Activated CD4-positive, alpha-beta T cell treated with anti-CD3 and anti-CD28 coated beads, Interleukin-10, Interleukin-2, amounts not matched to agents 100 ng/mL and 50 ng/mL, durations not matched to agents 16 hours and 8 hours (primary cell): ENCODE results near the gene CASP7.

Experiments used
- DNase-seq: peaks from one replicate; pipeline ENCODE4 v3.0.0-alpha.2; 2020

CASP7 gene

GRCh38 chr10:113666682-113667252, 12.9 kb upstream of the CASP7 start:
- DNase-seq: peak; percentile 74

- DNase-seq: peak; percentile 32
These were observed 739 bp downstream of the CASP7 start for GRCh38 chr10:113680190-113681111.

DNA sequence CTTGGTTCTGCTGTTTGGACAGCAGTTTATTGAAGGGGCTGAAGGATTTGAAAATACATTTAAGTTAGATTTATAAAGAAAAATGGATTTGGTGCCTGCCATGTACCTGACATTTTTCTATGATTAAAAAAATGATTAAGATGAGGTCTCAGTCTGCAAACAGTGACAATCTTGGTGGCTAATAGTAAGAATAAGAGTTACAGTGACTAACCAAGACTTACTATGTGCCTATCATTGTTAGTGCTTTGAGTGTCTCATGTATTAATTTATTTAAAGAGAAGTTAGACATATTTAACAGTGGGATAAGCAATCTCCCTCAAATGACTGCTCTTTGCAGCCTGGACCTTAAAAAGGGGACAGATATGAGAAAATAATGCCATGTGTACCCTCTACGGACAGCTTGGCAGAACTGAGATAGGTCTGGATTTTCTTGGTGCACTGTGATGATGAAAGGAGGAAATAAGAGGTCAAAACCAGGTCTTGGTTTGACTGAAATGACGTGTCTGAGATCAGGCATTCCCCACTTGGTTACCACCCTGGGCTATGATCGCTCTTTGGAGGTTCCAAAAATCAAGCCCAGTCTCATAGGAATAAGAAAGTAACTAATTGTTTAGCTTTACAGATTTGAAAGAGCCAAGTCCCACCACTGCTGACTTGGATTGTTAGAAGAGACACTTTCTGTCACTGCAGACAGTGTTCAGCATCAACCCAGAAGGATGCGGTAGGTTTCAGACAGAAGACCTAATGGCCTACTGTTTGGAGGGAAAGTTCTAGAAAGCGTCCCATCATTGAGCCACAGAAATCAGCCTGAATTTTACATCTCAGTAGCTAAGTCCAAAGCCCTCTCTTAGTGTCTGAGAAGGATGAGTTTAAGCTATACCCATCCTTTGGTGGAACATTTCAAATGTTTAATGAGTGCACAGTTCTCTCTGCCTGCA, 2.1 kb downstream of the CASP7 start:
- DNase-seq: peak; percentile 72

DNA sequence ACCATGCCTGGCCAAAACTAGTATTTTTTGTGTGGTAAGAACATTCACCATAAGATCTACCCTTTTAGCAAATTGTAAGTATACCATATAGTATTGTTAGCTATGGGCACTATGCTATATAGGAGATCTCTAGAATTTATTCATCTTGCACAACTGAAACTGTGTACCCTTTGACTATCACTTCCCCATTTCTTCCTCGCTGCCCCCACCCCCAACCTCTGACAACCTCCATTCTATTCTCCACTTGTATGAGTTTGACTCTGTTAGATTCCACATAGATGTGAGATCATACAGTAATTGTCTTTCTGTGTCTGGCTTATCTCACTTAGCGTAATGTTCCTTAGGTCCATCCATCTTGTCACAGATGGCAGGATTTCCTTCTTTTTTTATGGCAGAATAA, 3.6 kb downstream of the CASP7 start:
- DNase-seq: no peak

- DNase-seq: no peak
These were observed 6.3 kb downstream of the CASP7 start for GRCh38 chr10:113686028-113686427.

DNA sequence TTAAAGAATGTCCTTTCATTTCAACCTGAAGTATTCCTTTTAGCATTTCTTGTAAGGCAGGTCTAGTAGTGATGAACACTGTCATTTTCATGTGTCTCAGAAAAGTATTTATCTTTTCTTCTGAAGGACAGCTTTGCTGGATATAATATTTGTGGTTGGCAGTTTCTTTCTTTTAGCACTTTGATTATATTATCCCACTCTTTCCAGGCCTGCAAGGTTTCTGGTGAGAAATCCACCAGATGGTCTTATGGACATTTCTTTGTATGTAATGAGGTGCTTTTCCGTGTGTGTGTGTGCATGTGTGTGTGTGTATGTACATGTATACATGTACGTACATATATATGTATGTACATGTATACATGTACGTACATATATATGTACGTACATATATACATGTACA, 7.3 kb downstream of the CASP7 start:
- DNase-seq: no peak

DNA sequence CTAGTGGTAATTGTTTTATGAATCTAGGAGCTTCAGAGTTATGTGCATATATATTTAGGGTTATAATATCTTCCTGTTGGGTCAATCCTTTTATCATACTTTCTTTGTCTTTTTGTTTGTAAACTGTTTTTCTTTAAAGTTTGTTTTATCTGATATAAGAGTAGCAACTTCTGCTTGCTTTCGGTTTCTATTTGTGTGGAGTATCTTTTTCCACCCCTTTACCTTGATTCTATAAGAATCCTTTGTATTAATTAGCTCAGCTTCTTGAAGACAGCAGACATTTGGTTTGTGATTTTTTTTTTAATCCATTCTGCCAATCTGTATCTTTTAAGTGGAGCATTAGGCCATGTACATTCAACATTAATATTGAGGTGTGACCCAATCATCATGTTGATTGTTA, 9.3 kb downstream of the CASP7 start:
- DNase-seq: no peak

DNA sequence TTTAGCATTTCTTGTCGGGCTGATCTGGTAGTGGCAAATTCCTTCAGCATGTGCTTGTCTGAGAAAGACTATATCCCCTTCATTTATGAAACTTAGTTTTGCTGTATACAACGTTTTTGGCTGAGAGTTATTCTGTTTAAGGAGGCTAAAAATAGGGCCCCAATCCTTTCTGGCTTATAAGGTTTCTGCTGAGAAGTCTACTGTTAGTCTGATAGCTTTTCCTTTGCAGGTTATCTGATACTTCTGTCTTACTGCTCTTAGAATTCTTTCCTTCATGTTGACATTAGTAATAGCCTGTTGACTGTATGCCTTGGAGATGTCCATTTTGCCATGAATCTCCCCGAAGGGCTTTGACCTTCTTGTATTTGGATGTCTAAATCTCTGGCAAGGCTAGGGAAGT, 9.9 kb downstream of the CASP7 start:
- DNase-seq: no peak

DNA sequence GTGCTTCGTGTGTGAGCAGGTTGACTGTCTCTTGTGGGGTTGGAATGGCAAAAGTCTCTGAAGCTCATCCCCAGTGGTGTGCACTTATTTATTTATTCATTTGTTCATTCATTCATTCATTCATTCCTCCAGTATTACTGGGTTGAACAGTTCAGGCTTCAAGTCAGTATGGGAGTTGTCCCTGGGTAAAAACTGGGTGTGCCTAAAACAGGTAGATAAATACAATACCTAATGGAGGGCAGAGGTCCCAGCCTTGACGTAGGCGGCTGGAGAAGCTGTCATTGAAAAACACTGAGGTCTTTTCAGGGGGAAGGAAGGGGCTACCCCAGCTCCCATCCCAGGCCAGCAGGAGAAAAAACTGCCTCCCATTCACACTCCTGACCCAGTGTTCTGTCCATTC, 11.0 kb downstream of the CASP7 start:
- no peak for DNase-seq

DNA sequence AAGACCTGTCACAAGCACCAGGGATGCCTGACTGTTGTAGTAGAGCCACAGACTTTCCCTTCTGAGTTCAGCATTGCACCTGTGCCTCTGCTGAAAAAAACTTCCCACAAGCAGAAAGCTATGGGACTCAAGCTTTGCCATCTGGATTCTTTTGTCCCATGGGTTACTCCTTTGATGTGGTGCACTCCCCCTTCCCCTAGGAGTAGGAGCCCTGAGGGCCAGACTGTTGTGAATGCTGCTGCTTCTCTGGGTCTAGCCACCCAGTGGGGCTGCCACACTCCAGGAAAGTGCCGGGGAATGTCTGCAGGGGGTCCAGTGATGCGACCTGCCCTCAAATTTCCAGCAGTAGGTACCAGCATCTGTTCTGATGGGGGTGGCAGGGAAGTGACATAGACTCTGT, 11.7 kb downstream of the CASP7 start:
- DNase-seq: no peak

GRCh38 chr10:113692271-113692670, 12.6 kb downstream of the CASP7 start:
- no peak for DNase-seq

GRCh38 chr10:113693348-113693747, 13.6 kb downstream of the CASP7 start:
- no peak for DNase-seq

DNA sequence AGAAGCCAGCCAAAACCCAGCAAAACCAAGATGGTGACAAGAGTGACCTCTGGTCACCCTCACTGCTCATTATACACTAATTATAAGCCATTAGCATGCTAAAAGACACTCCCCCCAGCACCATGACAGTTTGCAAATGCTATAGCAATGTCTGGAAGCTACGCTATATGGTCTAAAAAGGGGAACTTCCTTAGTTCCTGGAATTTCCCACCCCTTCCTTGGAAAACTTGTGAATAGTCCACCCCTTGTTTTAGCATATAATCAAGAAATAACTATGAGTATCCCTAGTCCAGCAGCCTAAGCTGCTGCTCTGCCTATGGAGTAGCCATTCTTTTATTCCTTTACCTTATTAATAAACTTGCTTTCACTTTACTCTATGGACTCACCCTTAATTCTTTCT, 16.0 kb downstream of the CASP7 start:
- DNase-seq: no peak

DNA sequence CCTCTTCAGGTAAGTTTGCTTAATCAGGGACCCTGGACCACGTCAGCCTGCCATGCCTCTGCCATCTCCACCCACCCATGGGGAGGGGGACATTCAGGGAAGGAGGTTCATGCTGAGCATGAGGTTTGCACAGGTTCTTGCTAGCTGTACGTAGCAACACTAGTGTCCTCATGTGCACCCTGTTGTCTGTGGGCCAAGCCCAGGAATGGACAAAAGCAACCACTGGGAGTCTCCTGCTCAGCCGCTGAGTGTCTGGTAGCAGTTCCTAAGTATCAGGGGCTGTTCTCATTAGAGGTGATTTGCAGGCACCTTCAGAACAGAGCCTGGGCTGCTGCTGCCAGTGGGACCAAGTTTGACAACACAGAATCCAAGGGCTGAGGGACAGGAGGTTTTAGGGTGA, 17.9 kb downstream of the CASP7 start:
- no peak for DNase-seq

GRCh38 chr10:113704637-113705343, 25.1 kb downstream of the CASP7 start:
- DNase-seq: peak; percentile 30

DNA sequence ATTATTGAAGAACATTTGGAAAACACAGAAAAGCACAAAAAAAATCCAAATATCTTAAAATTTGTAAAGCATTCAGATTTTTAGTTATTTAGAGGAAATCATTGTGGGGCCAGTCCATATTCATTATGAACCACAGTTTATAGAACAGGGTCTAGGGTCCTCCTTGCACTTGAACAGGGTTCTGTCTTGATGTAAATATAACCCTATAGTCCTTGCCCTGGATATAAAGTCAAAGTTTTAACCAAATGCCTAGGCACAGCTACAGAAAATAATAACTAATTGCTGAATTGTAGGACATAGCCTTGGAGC, 25.6 kb downstream of the CASP7 start:
- DNase-seq: no peak

DNA sequence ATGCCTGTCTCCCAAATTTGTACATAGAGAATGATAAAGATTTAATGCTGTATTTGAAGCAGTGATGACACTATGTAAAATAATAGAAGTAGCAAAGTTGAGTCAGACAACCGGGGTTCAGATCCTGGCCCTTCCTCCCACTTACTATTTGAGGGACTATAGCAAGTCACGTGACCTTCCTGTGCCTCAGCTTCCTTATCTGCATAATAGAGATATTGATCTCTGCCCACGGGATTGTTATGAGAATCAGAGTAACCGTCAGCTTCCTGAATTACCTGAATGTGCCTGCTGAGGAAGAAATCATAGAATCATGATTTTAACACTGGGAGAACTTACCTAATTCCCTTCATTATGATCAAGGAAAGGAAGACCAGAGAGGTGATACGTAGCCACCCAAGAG, 26.9 kb downstream of the CASP7 start:
- DNase-seq: no peak

DNA sequence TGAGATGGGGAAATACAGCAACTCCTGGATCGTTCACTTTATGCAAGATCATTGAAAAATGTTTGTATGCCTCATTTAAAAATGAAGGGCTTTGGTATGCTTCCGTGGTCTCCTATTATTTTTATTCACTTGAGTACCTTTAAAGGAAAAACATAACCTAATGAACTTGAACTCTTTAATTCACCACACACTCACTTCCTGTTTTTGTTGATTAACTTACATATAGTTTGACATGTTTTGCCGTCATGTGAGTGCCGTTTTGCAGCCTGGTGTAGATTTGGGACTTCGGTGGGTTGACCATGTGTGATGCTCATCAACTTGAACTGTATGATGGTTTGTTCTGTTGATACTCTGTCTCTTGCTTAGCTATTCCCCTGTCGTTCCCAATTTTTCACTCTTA, 28.9 kb downstream of the CASP7 start:
- DNase-seq: no peak

- no peak for DNase-seq
These were observed 29.6 kb downstream of the CASP7 start for GRCh38 chr10:113709221-113709838.

DNA sequence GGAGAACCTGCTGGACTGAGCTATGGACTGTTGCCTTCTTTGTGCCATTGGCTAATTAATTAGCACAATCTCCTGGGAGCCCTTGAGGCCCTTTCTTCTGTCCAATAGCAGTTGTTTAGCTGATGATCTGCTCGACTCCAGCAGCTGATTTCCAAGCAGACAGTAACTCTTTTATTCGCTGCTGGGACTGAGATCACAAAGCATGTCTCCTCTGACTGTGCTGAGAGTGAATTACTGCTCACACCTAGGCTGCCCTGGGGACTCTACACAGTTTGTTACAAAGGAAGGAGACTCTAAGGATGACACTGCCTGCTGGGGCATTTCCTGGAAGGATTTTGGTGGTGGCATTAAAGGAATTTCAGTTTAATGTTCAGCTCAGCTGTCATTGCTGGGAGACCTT, 31.4 kb downstream of the CASP7 start:
- DNase-seq: no peak

DNA sequence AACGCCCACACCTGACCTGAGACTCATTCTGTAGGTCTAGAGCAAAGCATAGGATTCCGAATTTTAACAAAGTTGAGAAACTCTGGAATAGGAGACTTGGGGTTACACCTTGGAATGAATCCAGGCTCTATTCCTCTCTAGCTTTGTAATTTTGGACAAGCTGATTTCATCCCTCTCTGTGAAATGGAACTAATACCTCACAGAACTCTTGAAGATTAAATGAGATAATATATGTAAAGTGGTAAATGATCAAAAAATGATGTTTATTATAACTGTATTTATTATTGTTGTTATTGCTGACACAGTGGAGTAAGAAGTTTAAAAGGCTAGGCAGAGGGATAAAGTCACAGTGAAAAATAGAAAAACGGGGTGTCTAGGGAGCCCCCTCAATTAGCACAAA, 32.3 kb downstream of the CASP7 start:
- DNase-seq: no peak
